IMR-90 (cell line): Measurements from ENCODE around the gene CMTM7.

ENCODE experiments used
- CEBPB ChIP-seq: IDR thresholded peaks from 2 replicates; pipeline ENCODE4 v1.6.1; 2012; ENCODE audit warnings: low read depth, low read length, improper control_type of control experiment
- MAFK ChIP-seq: IDR thresholded peaks from 2 replicates; pipeline ENCODE4 v1.6.1; 2012; ENCODE audit warnings: low read depth, low read length, improper control_type of control experiment
- NFE2L2 ChIP-seq: fragments of 150-350 bp; IDR thresholded peaks from 2 replicates; pipeline ENCODE4 v1.6.1; 2016; ENCODE audit warnings: low read depth, mild to moderate bottlenecking, low read length
- POLR2A ChIP-seq: IDR thresholded peaks from 2 replicates; pipeline ENCODE4 v1.6.1; 2012; ENCODE audit warnings: mild to moderate bottlenecking, low read depth, low read length
- RAD21 ChIP-seq: IDR thresholded peaks from 2 replicates; pipeline ENCODE4 v1.6.1; 2012; ENCODE audit warnings: low read length, improper control_type of control experiment
- RCOR1 ChIP-seq: IDR thresholded peaks from 2 replicates; pipeline ENCODE4 v1.6.1; 2012; ENCODE audit warnings: mild to moderate bottlenecking, low read length, improper control_type of control experiment; ENCODE audit not compliant: insufficient replicate concordance
- RFX5 ChIP-seq: IDR thresholded peaks from 2 replicates; pipeline ENCODE4 v1.8.0; 2012; ENCODE audit warnings: low read depth, mild to moderate bottlenecking, low read length, moderate library complexity
- SMC3 ChIP-seq: fragments of 150-350 bp; IDR thresholded peaks from 2 replicates; pipeline ENCODE4 v1.6.1; 2016; ENCODE audit warnings: low read depth, mild to moderate bottlenecking, antibody characterized with exemption, low read length, moderate library complexity
- TF ChIP-seq, protein P1 (sequence below): conservative IDR thresholded peaks from 2 replicates; pipeline ENCODE4 v1.5.1; 2012; ENCODE audit warnings: mild to moderate bottlenecking, low read depth, low read length, improper control_type of control experiment
- TF ChIP-seq, protein P2 (sequence below): fragments of 150-350 bp; IDR thresholded peaks from 2 replicates; pipeline ENCODE4 v1.6.1; 2017; ENCODE audit warnings: mild to moderate bottlenecking, antibody characterized with exemption, low read length, low read depth

DNA sequence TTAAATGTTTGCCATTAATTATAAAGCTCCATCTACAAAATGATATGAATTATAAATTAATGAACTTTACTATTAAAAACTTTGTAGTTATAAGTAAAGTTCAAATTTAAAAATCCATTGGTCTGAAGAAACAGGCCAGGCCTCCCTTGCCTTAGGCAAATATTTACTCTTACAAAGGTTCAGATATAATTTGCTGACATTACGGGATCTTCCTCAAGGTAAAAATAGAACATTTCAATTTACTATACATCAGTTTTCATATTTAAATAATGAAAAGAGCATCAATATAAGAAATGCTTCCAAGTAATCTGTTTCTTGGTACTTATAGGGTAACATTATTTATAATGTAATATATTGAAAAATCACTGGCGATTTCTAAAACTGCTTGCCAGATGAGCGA, 107.3 kb downstream of the CMTM7 start:
- TF ChIP-seq, protein P1, sequence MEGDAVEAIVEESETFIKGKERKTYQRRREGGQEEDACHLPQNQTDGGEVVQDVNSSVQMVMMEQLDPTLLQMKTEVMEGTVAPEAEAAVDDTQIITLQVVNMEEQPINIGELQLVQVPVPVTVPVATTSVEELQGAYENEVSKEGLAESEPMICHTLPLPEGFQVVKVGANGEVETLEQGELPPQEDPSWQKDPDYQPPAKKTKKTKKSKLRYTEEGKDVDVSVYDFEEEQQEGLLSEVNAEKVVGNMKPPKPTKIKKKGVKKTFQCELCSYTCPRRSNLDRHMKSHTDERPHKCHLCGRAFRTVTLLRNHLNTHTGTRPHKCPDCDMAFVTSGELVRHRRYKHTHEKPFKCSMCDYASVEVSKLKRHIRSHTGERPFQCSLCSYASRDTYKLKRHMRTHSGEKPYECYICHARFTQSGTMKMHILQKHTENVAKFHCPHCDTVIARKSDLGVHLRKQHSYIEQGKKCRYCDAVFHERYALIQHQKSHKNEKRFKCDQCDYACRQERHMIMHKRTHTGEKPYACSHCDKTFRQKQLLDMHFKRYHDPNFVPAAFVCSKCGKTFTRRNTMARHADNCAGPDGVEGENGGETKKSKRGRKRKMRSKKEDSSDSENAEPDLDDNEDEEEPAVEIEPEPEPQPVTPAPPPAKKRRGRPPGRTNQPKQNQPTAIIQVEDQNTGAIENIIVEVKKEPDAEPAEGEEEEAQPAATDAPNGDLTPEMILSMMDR: no peak
- TF ChIP-seq POLR2A (no peak), RCOR1 (no peak), RAD21 (no peak), MAFK (no peak), CEBPB (no peak), SMC3 (no peak), RFX5 (no peak), NFE2L2 (no peak)
- TF ChIP-seq, protein P2, sequence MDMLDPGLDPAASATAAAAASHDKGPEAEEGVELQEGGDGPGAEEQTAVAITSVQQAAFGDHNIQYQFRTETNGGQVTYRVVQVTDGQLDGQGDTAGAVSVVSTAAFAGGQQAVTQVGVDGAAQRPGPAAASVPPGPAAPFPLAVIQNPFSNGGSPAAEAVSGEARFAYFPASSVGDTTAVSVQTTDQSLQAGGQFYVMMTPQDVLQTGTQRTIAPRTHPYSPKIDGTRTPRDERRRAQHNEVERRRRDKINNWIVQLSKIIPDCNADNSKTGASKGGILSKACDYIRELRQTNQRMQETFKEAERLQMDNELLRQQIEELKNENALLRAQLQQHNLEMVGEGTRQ: no peak
